GM12891 (cell line): ENCODE data around the gene ST6GAL2.

Source experiments
- DNase-seq: peaks from one replicate; pipeline ENCODE4 v3.0.0; 2011; ENCODE audit warnings: low spot score; ENCODE audit not compliant: insufficient read length
- FAIRE-seq: peaks from 2 replicates; lab custom pipeline; 2011; peaks lifted over from hg19 to GRCh38; lab: Jason Lieb, UNC
- PAX5 ChIP-seq: IDR thresholded peaks from 2 replicates; pipeline ENCODE4 v1.6.1; 2011; ENCODE audit warnings: low read length, moderate library complexity, mild to moderate bottlenecking; ENCODE audit not compliant: insufficient read depth, severe bottlenecking
- POLR2A ChIP-seq: IDR thresholded peaks from 2 replicates; pipeline ENCODE4 v1.6.1; 2011; ENCODE audit warnings: low read depth, low read length, control low read depth
- POLR2AphosphoS5 ChIP-seq: IDR thresholded peaks from 2 replicates; pipeline ENCODE4 v1.6.1; 2011; ENCODE audit warnings: low read depth, low read length, control low read depth
- POU2F2 ChIP-seq: IDR thresholded peaks from 2 replicates; pipeline ENCODE4 v1.6.1; 2011; ENCODE audit warnings: low read depth, mild to moderate bottlenecking, control low read depth, low read length, moderate library complexity
- SPI1 ChIP-seq: IDR thresholded peaks from 2 replicates; pipeline ENCODE4 v1.6.1; 2011; ENCODE audit warnings: low read depth, low read length, control low read depth
- TAF1 ChIP-seq: IDR thresholded peaks from 2 replicates; pipeline ENCODE4 v1.6.1; 2011; ENCODE audit warnings: low read depth, low read length, control low read depth

Gene ST6GAL2

DNA sequence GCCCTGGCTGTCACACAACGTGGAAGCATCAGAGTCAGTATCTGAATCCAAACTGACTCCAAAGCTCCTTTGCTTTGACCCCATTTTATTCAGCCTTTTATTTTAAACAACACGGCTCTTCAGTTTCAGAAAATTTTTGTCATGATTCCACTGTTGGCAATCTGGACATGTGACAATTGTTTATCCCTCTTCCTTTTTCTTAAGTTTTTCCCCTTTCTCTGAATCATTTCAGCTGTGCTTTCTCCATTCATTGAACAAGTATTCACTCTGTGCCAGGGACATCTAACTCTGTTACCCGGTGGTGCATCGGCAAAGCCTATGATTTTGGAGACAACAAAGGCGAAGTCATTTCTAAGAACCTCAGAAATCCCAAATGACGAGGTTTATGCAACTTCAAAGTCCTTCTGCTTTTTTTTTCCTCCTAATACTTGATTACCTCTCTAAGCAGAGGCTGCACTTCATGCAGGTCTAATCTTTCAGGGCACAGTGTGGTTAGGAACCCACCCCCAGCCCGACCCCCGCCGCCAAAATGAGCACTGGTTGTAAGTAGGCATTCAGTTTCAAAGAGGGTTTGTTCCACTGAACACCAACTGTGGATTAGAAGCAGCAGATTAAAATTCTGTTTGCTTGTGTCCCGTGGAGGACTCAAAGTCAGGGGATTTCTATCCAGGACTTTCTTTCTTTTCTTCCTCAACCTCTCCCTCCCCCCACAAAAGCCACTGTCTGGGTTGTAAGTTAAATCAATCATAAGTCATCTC is 18.6 kb downstream of the ST6GAL2 start:
- DNase-seq = no peak
- TF ChIP-seq SPI1 (no peak), TAF1 (no peak), POLR2AphosphoS5 (no peak), PAX5 (no peak), POLR2A (no peak)
- FAIRE-seq = no peak

- DNase-seq (no peak), FAIRE-seq (no peak)
- TF ChIP-seq POU2F2 (no peak), POLR2AphosphoS5 (no peak), SPI1 (no peak), PAX5 (no peak), TAF1 (no peak), POLR2A (no peak)
Observed at GRCh38 chr2:106866641-106867040, 19.3 kb downstream of the ST6GAL2 start.

GRCh38 chr2:106864051-106864450 is 21.9 kb downstream of the ST6GAL2 start:
- FAIRE-seq (no peak), DNase-seq (no peak)
- no peak for TF ChIP-seq TAF1
- no peak for TF ChIP-seq SPI1
- no peak for TF ChIP-seq POLR2AphosphoS5
- TF ChIP-seq PAX5 = no peak
- TF ChIP-seq POLR2A = no peak
- TF ChIP-seq POU2F2 = no peak

DNA sequence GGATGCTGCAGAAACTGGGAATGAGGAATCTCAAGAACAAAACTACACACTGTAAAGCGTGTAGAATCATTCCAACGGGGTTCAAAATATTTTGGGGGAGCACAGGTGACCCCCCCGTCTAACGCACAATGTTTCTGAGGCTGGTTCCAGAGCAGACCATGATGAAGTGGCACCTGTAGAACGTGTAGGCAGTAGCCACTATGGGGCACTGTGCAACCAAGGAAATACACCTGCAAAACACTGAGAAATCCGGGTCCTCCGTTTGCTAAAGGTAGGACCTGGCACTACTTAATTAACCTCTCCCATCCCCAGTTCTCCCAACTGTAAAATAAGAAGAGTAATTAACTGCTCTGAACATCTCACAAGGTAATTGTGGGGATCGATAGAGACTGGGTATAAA is 22.6 kb downstream of the ST6GAL2 start:
- no peak for FAIRE-seq
- DNase-seq = no peak
- TF ChIP-seq SPI1 (no peak), POLR2A (no peak), POLR2AphosphoS5 (no peak), POU2F2 (no peak), TAF1 (no peak), PAX5 (no peak)

DNA sequence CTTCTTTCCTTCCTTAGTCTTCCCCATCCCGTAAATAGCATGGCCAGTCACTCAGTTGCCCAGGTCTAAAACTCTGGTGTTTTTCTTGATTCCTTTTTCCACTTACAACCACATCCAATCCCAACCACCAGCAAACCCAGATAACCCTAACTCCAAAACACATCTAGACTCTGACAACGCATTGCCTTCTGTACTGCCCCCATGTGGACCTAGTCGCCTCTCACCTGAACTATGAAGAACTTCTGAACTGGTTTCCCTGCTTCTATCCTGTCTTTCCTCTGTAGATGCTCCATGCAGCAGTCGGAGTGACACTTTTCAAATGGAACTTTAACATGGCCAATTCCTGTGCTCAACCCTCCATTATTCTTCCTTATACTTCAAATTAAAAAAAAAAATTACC is 26.5 kb downstream of the ST6GAL2 start:
- no peak for TF ChIP-seq PAX5
- no peak for TF ChIP-seq TAF1
- TF ChIP-seq SPI1 = no peak
- TF ChIP-seq POU2F2 = no peak
- TF ChIP-seq POLR2A = no peak
- no peak for TF ChIP-seq POLR2AphosphoS5
- no peak for FAIRE-seq
- no peak for DNase-seq

DNA sequence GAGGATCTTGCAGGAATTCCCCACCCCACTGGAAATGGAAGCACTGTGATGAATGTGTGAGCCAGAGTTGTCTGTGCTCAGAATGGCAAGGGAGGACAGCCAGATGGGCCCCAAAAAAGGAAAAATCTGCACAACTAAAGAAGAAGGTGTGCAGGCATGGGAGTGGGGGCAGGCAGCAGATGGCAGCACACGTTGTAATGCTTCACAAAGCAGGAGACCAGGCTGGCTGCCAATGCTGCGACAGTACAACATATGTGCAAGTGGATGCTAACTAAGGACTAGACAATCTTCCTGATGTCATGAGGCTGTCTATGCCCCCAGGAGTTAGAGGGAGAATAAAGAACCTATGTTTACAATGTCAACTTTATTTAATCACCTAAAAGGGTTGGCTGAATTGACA is 27.2 kb downstream of the ST6GAL2 start:
- no peak for FAIRE-seq
- DNase-seq = no peak

GRCh38 chr2:106857882-106858478 is 28.0 kb downstream of the ST6GAL2 start:
- no peak for DNase-seq
- no peak for FAIRE-seq
- TF ChIP-seq PAX5 (no peak), POLR2A (no peak), POU2F2 (no peak), POLR2AphosphoS5 (no peak), SPI1 (no peak), TAF1 (no peak)

More for the DNA sequence above, 27.2 kb downstream of the ST6GAL2 start:
- TF ChIP-seq POLR2A (no peak), SPI1 (no peak), PAX5 (no peak), POU2F2 (no peak), POLR2AphosphoS5 (no peak), TAF1 (no peak)

DNA sequence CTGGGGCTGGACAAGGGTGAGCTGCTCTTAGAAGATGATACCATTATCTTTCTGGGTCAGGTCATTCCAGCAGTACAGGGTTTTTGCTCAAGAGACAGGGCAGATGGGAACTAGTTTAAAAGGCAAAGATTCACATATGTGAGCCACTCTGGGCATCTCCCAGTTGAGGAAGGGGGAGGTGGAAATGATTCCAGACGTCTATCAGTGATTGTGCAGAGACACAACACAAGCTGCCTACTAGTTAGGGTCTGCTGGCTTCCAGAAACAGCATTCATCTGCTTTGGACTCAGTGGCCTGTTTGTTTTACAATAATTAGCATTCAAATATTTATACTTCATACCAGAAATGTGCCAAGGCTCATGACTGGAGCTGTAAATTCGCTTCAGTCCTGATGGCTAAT is 32.3 kb downstream of the ST6GAL2 start:
- TF ChIP-seq PAX5 (no peak), POU2F2 (no peak), TAF1 (no peak), POLR2AphosphoS5 (no peak), SPI1 (no peak), POLR2A (no peak)
- no peak for DNase-seq
- FAIRE-seq = no peak

DNA sequence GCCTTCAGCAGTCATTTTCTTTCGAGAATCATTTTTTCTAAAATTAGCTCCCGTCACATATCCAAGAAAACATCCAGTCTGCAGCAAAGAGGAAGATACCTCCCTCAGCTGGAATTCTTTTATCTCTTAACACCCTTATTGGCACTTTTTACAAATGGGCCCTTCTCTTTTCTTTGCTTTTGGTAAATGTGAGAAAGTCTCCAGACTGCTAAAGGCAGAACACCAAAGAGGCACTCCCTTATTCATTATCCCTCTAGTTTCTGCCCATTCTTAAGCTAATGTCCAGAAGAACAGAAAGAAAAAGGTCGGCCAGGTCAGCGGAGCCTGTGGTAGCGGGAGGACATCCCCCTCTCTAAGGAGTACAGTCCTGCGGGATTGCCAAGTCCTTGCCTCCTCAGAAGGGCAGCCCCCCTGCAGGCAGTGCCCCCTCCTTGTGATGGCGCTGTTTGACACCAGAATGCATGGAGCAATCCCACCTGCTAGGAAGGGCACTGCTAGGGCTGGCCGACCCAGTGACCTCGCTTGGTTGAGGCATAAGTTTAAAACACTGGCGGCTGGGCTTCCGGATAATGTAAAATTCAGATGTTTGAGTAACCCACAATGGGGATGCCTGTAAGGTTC is 34.0 kb downstream of the ST6GAL2 start:
- FAIRE-seq = no peak
- TF ChIP-seq POLR2AphosphoS5 (no peak), PAX5 (no peak), POLR2A (no peak), POU2F2 (no peak), TAF1 (no peak), SPI1 (no peak)
- DNase-seq = no peak
